RWPE2 (cell line): Measurements from ENCODE around the gene SPAG6.
A peak's percentile ranks its signal among the peaks of the same experiment; 100 is the strongest.

Source experiments
- ATAC-seq: fragments of 200-7000 bp; cut with Tn5 transposase; 3 replicates; pipeline ENCODE4 v1.9.1; 2021; ENCODE audit warnings: low read depth
- DNase-seq: peaks from one replicate; pipeline ENCODE4 v3.0.0-alpha.2; 2020; ENCODE audit warnings: low spot score
- H3K27ac ChIP-seq: fragments of 450-650 bp; 2 replicates; pipeline ENCODE4 v1.5.1; 2017; ENCODE audit warnings: mild to moderate bottlenecking; ENCODE audit not compliant: poor library complexity, severe bottlenecking
- H3K27me3 ChIP-seq: fragments of 250-450 bp; sonication (Bioruptor Pico); 2 replicates; pipeline ENCODE4 v1.5.1; 2021; ENCODE audit warnings: mild to moderate bottlenecking, moderate library complexity; ENCODE audit not compliant: insufficient read depth, poor library complexity, severe bottlenecking
- H3K36me3 ChIP-seq: fragments of 250-450 bp; sonication (Bioruptor Pico); 2 replicates; pipeline ENCODE4 v1.5.1; 2020; ENCODE audit warnings: low read depth, mild to moderate bottlenecking, moderate library complexity
- H3K4me1 ChIP-seq: fragments of 250-450 bp; sonication (Bioruptor Pico); 2 replicates; pipeline ENCODE4 v1.5.1; 2021; ENCODE audit warnings: mild to moderate bottlenecking, moderate library complexity; ENCODE audit not compliant: insufficient read depth, poor library complexity, severe bottlenecking
- H3K4me3 ChIP-seq: fragments of 250-450 bp; sonication (Bioruptor Pico); 2 replicates; pipeline ENCODE4 v1.5.1; 2021; ENCODE audit warnings: mild to moderate bottlenecking, moderate library complexity; ENCODE audit not compliant: severe bottlenecking
- H3K9me3 ChIP-seq: fragments of 250-450 bp; sonication (Bioruptor Pico); 2 replicates; pipeline ENCODE4 v1.5.1; 2021; ENCODE audit warnings: mild to moderate bottlenecking, moderate library complexity; ENCODE audit not compliant: severe bottlenecking
- TF ChIP-seq, protein P1 (sequence below): fragments of 450-650 bp; IDR thresholded peaks from one replicate; pipeline ENCODE4 v1.5.1; 2017; ENCODE audit warnings: mild to moderate bottlenecking, moderate library complexity; ENCODE audit not compliant: poor library complexity, severe bottlenecking

SPAG6 gene

DNA sequence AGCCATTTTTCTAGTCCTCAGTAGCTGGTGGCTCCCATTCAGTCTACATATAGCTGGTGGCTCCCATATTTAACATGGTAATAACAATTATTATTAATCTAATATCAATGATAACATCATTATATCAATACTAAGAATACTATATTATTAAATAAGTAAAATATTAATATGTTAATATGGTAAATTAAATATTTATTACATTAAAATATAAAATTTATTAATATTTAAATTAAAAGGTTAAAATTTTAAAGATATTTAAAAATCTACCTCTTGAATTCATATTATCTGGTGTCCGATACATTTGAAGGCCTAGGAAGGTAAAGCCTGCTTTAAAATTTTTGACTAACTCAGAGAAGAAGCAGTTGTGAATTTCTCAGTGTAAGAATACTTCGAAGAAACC lies 69.8 kb downstream of the SPAG6 start:
- no peaks in the 10 kb centered on the region for H3K36me3 ChIP-seq
- H3K4me3 ChIP-seq, result no peak overlapping the region
- H3K27me3 ChIP-seq, result no peaks in the 10 kb centered on the region
- DNase-seq, result no peak
- H3K4me1 ChIP-seq, result no peaks in the 10 kb centered on the region
- ATAC-seq, result no peak
- no peaks in the 10 kb centered on the region for H3K9me3 ChIP-seq
- no peak overlapping the region for H3K27ac ChIP-seq
- TF ChIP-seq, protein P1, sequence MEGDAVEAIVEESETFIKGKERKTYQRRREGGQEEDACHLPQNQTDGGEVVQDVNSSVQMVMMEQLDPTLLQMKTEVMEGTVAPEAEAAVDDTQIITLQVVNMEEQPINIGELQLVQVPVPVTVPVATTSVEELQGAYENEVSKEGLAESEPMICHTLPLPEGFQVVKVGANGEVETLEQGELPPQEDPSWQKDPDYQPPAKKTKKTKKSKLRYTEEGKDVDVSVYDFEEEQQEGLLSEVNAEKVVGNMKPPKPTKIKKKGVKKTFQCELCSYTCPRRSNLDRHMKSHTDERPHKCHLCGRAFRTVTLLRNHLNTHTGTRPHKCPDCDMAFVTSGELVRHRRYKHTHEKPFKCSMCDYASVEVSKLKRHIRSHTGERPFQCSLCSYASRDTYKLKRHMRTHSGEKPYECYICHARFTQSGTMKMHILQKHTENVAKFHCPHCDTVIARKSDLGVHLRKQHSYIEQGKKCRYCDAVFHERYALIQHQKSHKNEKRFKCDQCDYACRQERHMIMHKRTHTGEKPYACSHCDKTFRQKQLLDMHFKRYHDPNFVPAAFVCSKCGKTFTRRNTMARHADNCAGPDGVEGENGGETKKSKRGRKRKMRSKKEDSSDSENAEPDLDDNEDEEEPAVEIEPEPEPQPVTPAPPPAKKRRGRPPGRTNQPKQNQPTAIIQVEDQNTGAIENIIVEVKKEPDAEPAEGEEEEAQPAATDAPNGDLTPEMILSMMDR, result no peak

GRCh38 chr10:22417736-22418268 lies 72.5 kb downstream of the SPAG6 start:
- Histone ChIP-seq H3K27me3 (no peaks in the 10 kb centered on the region), H3K27ac (no peak overlapping the region)
- ATAC-seq, result no peak

GRCh38 chr10:22420787-22421517 lies 75.7 kb downstream of the SPAG6 start:
- Histone ChIP-seq H3K4me1 (no peaks in the 10 kb centered on the region), H3K27me3 (no peaks in the 10 kb centered on the region), H3K9me3 (no peaks in the 10 kb centered on the region), H3K36me3 (no peaks in the 10 kb centered on the region), H3K27ac (no peak overlapping the region), H3K4me3 (no peak overlapping the region)
- DNase-seq (no peak), ATAC-seq (0 out of 3 replicates have a peak, but pooled peaks have one; percentile 17)
- TF ChIP-seq, protein P1, result peak; percentile 50

More at GRCh38 chr10:22417736-22418268, 72.5 kb downstream of the SPAG6 start:
- Histone ChIP-seq H3K4me3 (no peak overlapping the region), H3K4me1 (no peaks in the 10 kb centered on the region), H3K9me3 (no peaks in the 10 kb centered on the region), H3K36me3 (no peaks in the 10 kb centered on the region)
- DNase-seq, result no peak
- TF ChIP-seq, protein P1, result no peak

DNA sequence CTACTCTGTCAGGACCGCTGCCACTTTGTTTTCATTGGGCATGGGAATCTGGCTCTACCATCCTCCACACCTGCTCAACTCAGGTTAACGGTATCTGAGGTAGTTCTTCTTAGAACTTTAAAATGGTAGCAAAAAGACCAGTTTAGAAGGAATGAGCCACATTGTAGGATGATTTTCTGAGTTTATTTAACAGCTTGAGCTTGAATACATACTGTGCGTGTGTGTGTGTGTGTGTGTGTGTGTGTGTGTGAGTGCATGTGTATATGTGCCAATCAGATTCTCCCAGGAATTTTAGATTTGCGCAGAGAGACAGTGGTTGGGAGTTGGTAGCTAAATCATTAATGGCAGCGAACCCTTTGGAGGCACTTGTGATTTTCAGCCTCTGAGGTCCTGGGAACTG lies 81.4 kb downstream of the SPAG6 start:
- Histone ChIP-seq H3K27ac (peak overlapping the region; percentile 88), H3K9me3 (no peaks in the 10 kb centered on the region), H3K36me3 (no peaks in the 10 kb centered on the region), H3K4me3 (no peak overlapping the region), H3K4me1 (peaks cover 33% of the 10 kb centered on the region), H3K27me3 (no peaks in the 10 kb centered on the region)
- DNase-seq (no peak), ATAC-seq (no peak)
- TF ChIP-seq, protein P1, result no peak

- Histone ChIP-seq H3K9me3 (no peaks in the 10 kb centered on the region), H3K27me3 (no peaks in the 10 kb centered on the region), H3K27ac (peak overlapping the region; percentile 88), H3K4me1 (peaks cover 33% of the 10 kb centered on the region), H3K4me3 (no peak overlapping the region), H3K36me3 (no peaks in the 10 kb centered on the region)
- DNase-seq, result no peak
- ATAC-seq, result peak; percentile 77
- TF ChIP-seq, protein P1, result no peak
These were observed 81.8 kb downstream of the SPAG6 start for GRCh38 chr10:22427101-22427500.
